Bronchial epithelial cell (primary cell): ENCODE measurements around the gene PLIN1. TPM values are rescaled to one million over a fixed set of nuclear protein-coding genes. Genes with fewer than 3 reads are reported as not detected.

Experiments used
- DNase-seq: peaks from one replicate; pipeline ENCODE4 v3.0.0-alpha.2; 2010; ENCODE audit warnings: low read depth
- FAIRE-seq: peaks from 2 replicates; lab custom pipeline; 2011; peaks lifted over from hg19 to GRCh38; lab: Jason Lieb, UNC
- H3K27me3 ChIP-seq: 2 replicates; pipeline ENCODE4 v1.5.1; 2011; ENCODE audit warnings: low read length; ENCODE audit not compliant: control insufficient read depth, insufficient read depth
- H3K36me3 ChIP-seq: 2 replicates; pipeline ENCODE4 v1.5.1; 2011; ENCODE audit warnings: low read length; ENCODE audit not compliant: control insufficient read depth, insufficient read depth
- H3K4me3 ChIP-seq: 2 replicates; pipeline ENCODE4 v1.5.1; 2011; ENCODE audit warnings: mild to moderate bottlenecking, low read depth, low read length, control low read depth
- total RNA-seq: library from RNA; depleted of rRNA; stranded (reverse); fragments of >200 nt; gene quantifications from 2 replicates; pipeline ENCODE4 v1.2.1, GENCODE V29; 2014
- TF ChIP-seq, protein P1 (sequence below): IDR thresholded peaks from 2 replicates; pipeline ENCODE4 v1.5.1; 2011; ENCODE audit warnings: mild to moderate bottlenecking, moderate library complexity, low read length, control low read depth, inconsistent platforms; ENCODE audit not compliant: insufficient read depth, severe bottlenecking

Gene PLIN1
- total RNA-seq, 1 donor from 2014 or later: under 0.01 TPM

DNA sequence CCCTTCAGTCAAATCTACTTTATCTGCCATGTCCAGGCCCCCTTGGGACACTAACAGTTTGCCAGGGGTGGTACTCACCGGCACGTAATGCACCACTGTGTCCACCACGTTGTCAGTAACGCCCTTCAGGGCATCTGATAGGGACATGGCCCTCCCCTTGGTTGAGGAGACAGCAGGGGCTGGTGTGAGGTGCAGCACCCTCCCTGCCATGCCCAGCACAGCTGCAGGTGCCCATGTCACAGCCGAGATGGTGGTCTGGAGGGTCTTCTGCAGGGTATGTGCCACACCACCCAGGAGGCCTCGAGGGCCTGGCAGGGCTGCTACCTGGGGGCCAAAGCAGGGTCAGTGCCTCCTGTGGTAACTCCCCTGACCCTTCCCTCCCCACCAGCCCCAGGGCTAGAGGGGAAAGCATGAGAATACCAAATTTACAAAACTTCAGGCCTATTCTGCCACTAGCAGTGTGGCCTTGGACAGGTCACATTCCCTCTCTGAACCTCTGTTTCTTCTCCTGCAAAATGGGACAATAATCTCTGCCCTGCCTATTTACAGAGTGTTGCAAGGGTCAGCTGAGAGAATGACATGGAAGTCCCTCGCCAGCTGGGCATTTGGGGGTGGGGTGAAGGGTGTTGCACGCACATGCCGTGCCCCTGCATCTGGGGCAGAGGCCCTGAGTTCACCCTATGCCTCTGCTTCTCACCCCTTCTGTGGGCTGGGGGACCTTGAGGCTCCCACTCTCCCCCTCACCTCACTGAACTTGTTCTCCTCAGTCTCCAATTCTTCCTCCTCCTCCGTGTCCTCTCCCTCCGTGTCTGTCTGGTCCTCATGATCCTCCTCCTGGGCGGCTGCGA, 12.1 kb downstream of the PLIN1 start:
- Histone ChIP-seq H3K4me3 (no peak overlapping the region), H3K27me3 (no peaks in the 10 kb centered on the region), H3K36me3 (no peaks in the 10 kb centered on the region)
- TF ChIP-seq, protein P1, sequence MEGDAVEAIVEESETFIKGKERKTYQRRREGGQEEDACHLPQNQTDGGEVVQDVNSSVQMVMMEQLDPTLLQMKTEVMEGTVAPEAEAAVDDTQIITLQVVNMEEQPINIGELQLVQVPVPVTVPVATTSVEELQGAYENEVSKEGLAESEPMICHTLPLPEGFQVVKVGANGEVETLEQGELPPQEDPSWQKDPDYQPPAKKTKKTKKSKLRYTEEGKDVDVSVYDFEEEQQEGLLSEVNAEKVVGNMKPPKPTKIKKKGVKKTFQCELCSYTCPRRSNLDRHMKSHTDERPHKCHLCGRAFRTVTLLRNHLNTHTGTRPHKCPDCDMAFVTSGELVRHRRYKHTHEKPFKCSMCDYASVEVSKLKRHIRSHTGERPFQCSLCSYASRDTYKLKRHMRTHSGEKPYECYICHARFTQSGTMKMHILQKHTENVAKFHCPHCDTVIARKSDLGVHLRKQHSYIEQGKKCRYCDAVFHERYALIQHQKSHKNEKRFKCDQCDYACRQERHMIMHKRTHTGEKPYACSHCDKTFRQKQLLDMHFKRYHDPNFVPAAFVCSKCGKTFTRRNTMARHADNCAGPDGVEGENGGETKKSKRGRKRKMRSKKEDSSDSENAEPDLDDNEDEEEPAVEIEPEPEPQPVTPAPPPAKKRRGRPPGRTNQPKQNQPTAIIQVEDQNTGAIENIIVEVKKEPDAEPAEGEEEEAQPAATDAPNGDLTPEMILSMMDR: no peak
- FAIRE-seq (no peak), DNase-seq (no peak)

DNA sequence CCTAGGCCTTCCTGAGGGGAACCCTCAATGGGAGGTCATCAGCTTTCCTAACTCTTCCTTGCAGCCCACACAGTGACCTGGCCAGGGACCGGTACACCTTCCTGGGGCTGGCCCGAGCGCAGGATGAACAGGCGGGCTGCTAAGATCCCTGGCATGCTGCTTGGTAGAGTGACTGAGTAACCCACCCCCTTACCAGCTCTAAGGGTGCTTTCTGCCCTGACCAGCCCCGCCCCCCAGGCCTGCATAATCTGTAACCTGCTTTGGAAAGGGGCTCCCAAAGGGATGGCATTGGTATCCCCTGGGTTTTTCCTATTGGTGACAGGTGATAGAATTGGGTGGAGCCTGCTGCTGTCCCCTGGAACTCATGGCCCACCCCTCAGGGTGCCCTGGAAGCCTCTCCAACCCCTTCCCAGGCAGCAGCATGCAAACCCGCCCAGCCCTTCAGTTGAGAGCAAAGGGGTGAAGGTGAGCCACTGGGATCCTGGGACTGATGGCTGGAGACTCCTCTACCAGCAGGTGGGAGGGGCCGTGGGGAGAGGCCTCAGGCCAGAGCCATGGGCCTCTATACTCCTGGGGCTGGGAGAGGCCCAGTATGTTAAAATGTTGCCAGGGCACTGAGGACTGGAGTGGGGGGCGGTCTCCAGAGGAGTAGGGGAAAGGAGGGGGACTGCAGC, 12.8 kb downstream of the PLIN1 start:
- DNase-seq (no peak), FAIRE-seq (no peak)
- H3K27me3 ChIP-seq: no peaks in the 10 kb centered on the region
- H3K36me3 ChIP-seq: no peaks in the 10 kb centered on the region
- TF ChIP-seq, protein P1: no peak
- no peak overlapping the region for H3K4me3 ChIP-seq

DNA sequence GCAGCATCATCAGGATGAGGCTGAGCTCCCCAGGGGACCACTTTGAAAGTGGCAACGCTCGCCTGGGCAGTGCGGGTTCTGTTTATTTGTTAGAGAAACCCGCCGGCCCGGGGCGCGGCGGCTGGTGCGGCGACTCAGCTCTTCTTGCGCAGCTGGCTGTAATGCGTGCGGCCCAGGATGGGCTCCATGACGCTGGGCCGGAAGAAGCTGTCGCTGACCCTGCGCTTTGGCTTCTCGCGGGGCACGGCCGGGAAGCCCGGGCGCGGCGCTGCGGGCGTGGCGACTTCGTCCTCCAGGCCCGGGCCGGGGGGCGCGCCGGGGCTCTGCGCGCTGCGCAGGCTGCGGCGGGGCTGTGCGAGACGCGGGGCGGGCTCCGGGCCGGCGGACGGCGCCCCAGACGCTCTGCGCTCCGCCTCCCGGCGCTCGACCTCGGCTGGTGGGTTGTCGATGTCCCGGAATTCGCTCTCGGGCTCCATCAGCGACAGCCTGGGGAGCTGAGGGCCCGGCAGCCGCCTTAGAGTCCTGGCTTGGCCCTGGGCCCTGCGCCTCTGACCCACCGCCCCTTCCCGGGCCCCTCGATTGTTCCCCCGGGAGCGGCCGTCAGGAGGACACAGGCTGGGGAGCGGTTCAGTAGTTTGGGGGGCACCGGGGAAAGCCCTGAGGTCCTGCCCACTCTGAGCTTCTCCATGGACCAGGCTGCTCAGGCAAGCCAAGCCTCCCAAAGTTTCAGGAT, 13.6 kb downstream of the PLIN1 start:
- no peak for FAIRE-seq
- peak overlapping the region; percentile 35 for H3K4me3 ChIP-seq

DNA sequence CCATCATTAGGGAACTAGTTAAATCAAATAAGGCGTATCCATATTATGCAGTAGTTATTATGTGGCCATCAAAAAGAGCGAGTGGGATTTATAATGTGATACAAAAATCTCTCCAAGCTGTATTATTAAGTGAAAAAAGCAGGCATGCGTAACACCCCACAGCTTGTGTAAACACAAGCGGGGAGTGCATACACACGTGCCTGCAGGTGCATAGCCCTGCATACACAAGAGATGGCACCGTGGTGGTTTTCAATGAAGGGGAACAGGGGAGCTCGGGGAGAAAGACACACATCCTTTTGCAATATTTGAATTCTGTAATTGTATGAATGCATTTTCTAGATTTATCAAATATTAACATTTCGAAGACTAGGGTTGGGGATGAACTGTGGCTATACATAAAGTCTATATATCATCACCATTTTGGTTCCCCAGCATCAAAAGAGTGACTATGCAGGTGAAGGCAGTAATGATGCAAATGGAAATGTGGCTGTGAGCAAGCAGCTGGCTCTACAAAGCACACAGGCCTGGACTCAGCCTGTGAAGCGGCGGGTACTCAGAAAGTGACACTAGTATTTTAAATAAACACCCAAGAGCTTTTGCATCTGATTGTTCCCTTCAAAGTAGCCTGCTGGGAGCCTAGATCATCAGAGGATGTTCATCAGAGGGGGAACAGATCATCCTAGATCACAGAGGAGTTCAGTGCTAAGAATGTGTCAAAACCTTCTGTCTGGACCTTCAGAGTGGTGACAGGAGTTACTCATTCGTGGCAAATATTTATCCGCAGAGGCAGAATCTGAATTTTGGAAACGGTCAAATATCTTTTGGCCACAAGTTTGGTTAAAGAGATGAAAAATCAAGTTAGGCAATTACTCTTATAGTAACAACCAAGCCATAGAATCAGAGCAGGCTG, 14.5 kb downstream of the PLIN1 start:
- TF ChIP-seq, protein P1: no peak
- FAIRE-seq (no peak), DNase-seq (no peak)
- Histone ChIP-seq H3K27me3 (no peaks in the 10 kb centered on the region), H3K36me3 (no peaks in the 10 kb centered on the region), H3K4me3 (no peak overlapping the region)

More for the DNA sequence above, 13.6 kb downstream of the PLIN1 start:
- no peaks in the 10 kb centered on the region for H3K36me3 ChIP-seq
- H3K27me3 ChIP-seq: no peaks in the 10 kb centered on the region
- DNase-seq: peak; percentile 36
- TF ChIP-seq, protein P1: no peak
